HG02938 (cell line): ENCODE data around the gene MYO3B.
"Not testable (repeated sequence)": the region's sequence is repeated elsewhere in the genome, so short reads cannot be mapped to it uniquely, and the experiment has no call there.

Experiments
- ATAC-seq: cut with Tn5 transposase; IDR thresholded peaks from one replicate; pipeline ENCODE4 v1.9.1; 2021; ENCODE audit warnings: mild to moderate bottlenecking, moderate library complexity; ENCODE audit not compliant: unreplicated experiment

The MYO3B gene

GRCh38 chr2:170408461-170409163 is 230.7 kb downstream of the MYO3B start:
- ATAC-seq, result peak; percentile 69

DNA sequence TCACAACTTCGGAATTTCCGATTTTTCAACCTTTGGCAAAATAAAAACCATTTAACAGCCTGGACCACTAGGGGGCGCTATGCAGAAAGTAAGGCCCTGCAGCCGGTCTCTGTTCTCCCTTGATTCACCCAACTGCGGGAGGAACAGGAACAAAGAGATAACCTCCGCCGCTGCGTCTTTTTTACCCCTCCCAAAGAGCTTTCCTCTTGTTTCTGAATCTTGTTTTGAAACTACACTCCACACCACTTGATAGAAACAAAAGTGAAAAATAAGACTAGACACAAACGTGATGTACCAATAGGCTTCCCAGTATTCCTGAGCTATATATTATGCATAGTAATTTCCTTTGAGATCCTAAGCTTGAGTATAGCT is 231.2 kb downstream of the MYO3B start:
- ATAC-seq, result no peak

DNA sequence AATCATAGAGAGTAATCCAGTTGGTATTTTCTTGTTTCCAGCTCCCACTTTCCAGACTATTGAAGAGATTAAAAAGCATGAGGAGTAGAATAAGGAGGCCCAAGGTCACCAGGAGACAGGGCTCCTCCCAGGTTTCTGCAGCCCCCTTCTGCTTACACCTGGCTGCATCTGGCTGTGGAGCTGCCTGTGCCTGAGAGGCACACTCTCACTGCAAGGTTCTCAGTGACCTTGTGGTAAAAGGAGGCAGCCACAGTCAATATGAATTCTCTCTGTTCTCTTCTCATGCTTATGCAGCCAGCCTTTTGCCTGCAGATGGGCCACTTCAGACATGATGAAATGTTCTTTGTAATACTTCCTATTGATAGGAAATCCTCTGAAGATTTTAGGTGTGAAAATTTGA is 233.7 kb downstream of the MYO3B start:
- ATAC-seq, result no peak

- no peak for ATAC-seq
Observed at GRCh38 chr2:170420961-170421687, 243.2 kb downstream of the MYO3B start.

DNA sequence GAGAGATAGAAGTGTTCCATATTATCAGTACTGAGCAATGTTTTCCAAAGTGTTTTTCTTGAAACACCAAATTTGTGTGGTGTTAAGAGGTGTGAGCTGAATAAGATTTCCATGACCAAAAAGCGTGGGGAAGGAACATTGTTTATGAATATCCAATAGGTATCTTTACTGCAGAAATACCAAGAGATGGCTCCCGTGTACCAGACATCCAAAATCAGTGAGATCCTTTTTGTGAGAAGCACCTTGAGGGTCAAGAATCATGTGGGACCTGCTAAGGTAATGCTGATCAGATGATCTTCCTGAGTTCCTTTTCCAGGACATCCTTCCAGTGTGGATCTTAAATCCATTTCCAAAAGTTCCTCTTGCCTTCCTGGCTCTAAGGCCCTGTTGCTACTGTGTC is 246.0 kb downstream of the MYO3B start:
- no peak for ATAC-seq

DNA sequence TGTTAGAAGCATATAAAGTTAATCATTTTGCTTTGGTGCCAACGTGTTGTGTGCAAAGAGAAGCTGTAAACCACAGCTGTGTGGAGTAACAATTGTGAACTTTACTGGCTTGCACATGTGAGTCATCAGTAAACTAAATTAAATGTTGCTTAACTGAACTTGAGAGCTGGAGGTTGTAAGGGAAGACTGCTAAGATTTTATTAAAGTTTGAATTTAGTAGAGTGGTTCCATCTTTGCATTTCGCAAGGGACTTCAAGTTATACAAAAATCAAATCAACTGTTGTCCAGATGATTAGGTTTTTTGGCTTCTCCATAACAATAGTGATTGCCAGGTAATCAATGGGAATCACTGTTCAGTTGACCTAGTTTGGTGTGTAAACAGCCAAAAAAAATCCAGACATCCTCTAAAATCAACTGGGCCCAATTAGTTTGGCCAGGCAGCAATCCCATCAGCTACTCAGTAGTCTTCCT is 247.4 kb downstream of the MYO3B start:
- no peak for ATAC-seq

GRCh38 chr2:170428868-170429267 is 250.9 kb downstream of the MYO3B start:
- no peak for ATAC-seq

- no peak for ATAC-seq
Observed at GRCh38 chr2:170432823-170433222, 254.9 kb downstream of the MYO3B start.

GRCh38 chr2:170433448-170433847 is 255.5 kb downstream of the MYO3B start:
- no peak for ATAC-seq

DNA sequence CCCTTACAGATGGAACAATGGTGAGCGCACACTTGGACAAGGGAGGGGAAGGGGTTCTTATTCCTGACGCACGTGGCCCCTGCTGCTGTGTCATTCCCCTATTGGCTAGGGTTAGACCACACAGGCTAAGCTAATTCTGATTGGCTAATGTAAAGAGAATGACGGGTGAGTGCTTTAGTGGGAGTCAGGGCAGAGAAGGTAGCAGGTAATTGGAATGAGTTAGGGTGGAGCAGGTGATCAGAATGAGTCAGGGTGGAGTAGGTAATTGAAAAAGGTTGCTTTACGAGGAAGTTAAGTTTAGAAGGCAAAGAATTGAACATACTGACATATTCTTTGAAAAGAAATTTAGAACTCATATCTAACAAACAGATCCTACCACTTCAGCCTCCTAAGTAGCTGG is 256.4 kb downstream of the MYO3B start:
- ATAC-seq, result not testable (repeated sequence)

DNA sequence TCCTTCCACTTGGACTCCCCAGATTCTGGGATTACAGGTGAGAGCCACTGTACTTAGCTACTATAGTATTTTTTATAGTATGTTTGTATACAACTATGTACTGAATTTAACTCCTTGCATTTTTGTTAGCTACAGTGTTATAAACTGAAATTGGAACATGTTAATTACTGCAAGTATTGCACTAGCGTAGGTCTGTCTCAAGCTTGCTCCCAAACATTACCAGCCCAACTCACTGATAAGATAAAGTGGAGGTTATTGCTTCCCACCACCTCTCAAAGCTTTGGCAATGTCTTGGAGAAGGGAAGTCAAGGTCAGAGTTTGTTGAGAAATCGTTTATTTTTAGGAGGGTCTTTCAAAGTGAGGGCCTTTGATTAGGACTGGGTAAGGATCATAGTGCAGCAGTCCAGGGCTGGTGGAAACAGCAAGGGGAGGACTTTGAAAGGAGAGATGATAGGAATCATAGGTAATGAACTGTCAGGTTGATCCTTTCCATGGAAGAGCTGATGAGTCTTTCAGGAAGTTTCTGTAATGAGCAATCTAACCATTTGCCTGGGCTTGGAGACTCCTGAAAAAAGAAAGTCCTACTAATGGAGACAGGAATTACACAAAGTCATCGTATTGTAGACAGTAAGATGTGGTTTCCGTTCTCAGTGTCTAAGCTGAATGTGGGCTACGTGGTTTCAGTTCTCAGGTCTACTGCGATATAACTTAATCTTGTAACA is 257.1 kb downstream of the MYO3B start:
- peak; percentile 72 for ATAC-seq

DNA sequence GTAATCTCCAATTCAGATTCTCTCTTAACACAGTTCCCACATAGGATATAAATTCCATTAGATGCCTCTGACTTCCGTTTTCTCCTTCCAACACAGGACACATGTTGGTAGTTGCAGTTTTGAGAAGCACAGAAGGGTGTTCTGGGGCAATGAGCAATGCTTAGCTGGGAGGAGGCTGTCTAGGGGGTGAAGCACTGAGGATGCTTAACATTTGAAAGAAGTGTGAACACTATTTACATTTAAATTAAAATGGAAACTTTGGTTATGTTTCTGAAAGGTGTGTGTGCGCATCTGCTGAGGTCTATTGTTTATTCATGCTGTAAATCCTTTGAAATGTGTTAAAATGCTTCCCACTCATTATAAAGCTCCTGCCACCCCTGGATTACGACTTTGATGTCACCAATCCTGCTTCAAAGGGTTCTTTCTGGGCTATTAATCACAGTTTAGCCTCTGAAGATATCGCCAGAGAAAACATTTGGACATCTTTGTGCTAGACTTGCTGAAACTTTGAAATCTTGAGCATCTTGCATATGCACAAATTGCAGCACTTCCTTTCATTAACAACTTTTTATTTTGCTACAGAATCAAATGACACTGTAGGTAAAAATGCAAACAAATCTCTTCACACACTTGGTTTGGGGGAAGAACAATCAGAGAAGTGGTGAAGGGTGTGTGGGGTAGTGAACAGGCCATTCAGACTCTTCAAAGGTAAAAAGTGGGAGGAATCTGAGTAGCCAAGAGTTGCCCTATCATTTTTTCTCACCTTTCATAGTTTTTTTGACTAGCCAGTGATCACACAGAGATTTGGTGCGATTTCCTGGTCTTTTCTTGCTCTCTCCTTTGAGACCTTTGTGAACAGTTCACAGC is 258.4 kb downstream of the MYO3B start:
- ATAC-seq, result no peak

- no peak for ATAC-seq
Observed at GRCh38 chr2:170446078-170446477, 268.1 kb downstream of the MYO3B start.

- no peak for ATAC-seq
Observed at GRCh38 chr2:170449034-170449433, 271.1 kb downstream of the MYO3B start.

GRCh38 chr2:170454471-170455372 is 276.8 kb downstream of the MYO3B start:
- no peak for ATAC-seq

GRCh38 chr2:170455617-170456426 is 277.9 kb downstream of the MYO3B start:
- no peak for ATAC-seq

GRCh38 chr2:170456914-170457313 is 279.0 kb downstream of the MYO3B start:
- no peak for ATAC-seq

DNA sequence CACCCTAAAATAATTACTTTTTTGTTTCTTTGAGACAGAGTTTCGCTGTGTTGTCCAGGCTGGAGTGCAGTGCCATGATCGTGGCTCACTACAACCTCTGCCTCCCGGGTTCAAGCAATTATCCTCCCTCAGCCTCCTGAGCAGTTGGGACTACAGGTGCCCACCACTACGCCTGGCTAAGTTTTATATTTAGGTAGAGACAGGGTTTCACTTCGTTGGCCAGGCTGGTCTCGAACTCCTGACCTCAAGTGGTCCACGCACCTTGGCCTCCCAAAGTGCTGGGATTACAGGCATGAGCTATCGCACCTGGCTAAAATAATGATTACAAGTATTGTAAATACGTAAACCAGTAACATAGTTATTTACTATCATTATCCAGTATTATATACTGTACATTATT is 279.8 kb downstream of the MYO3B start:
- no peak for ATAC-seq

- ATAC-seq, result no peak
Observed at GRCh38 chr2:170461889-170462288, 283.9 kb downstream of the MYO3B start.
